Kidney (tissue), 14 donors: ENCODE results near the gene ANKFY1. TPM values are rescaled to one million over a fixed set of nuclear protein-coding genes. Genes with fewer than 3 reads are reported as not detected.

Source experiments
- DNase-seq, 5 donors: peaks; one replicate each; pipeline ENCODE4 v3.0.0-alpha.2; 2013 to 2020
- FAIRE-seq: peaks from 2 replicates; lab custom pipeline; 2012; peaks lifted over from hg19 to GRCh38; lab: Jason Lieb, UNC
- H3K27ac ChIP-seq, 2 donors: one replicate each; pipeline ENCODE4 v1.7.0; 2013; ENCODE audit warnings: low read depth in 2 of 2, low read length in 2 of 2, inconsistent platforms in 1 of 2
- H3K27me3 ChIP-seq: one replicate; pipeline ENCODE4 v1.7.1; 2013; ENCODE audit warnings: low read length, inconsistent platforms; ENCODE audit not compliant: control insufficient read depth, insufficient read depth
- H3K36me3 ChIP-seq, 3 donors: one replicate each; pipeline versions ENCODE4 v1.7.0 to v1.7.1; 2013; ENCODE audit warnings: low read length in 3 of 3, control low read depth in 1 of 3, inconsistent platforms in 1 of 3; ENCODE audit not compliant: insufficient read depth in 3 of 3, control insufficient read depth in 2 of 3
- H3K4me1 ChIP-seq, 3 donors: one replicate each; pipeline versions ENCODE4 v1.7.0 to v1.7.1; 2013; ENCODE audit warnings: low read length in 3 of 3, inconsistent platforms in 1 of 3, low read depth in 1 of 3; ENCODE audit not compliant: control insufficient read depth in 2 of 3, insufficient read depth in 2 of 3
- H3K4me3 ChIP-seq, 3 donors: one replicate each; pipeline versions ENCODE4 v1.7.0 to v1.8.1; 2013; ENCODE audit warnings: low read length in 3 of 3, control low read depth in 1 of 3, inconsistent platforms in 1 of 3
- H3K9ac ChIP-seq, 3 donors: one replicate each; pipeline versions ENCODE4 v1.7.0 to v1.7.1; 2013; ENCODE audit warnings: low read length in 3 of 3, control low read depth in 1 of 3, inconsistent platforms in 1 of 3
- H3K9me3 ChIP-seq, 3 donors: one replicate each; pipeline versions ENCODE4 v1.7.0 to v1.7.1; 2013; ENCODE audit warnings: low read length in 3 of 3, control low read depth in 1 of 3, inconsistent platforms in 1 of 3; ENCODE audit not compliant: control insufficient read depth in 2 of 3, insufficient read depth in 1 of 3
- CTCF ChIP-seq: IDR thresholded peaks from 3 replicates; pipeline ENCODE4 v1.5.1; 2012; ENCODE audit warnings: mild to moderate bottlenecking, moderate library complexity, borderline replicate concordance; ENCODE audit not compliant: insufficient read depth; ENCODE audit errors: extremely low read depth
- intact Hi-C: fragments of 100-400 bp; cut with DNase I; formaldehyde crosslinking; loops from one replicate; pipeline ENCODE4 v1.11.1; 2022
- polyA plus RNA-seq: library from polyadenylated mRNA; stranded (reverse); fragments of 350-450 nt; fragmentation: Illumina TruSeq; extraction: RNeasy Lipid Tissue Mini Kit (QIAGEN cat#74804); gene quantifications from one replicate; pipeline ENCODE4 v1.2.3, GENCODE V29; 2014; ENCODE audit warnings: low read depth, low replicate concordance; ENCODE audit not compliant: insufficient read depth
- total RNA-seq: library from RNA; stranded (reverse); fragmentation: NEBNext Ultra II Directional; extraction: Animal tissue kit (Norgen Biotek cat#: 25700); gene quantifications from one replicate; pipeline ENCODE4 v1.2.1, GENCODE V29; 2021
- donor health status: control.
- donor health status: control.
- donor health status: control.
- donor health status: control.
- donor health status: control.
- donor health status: DM: yes; HTN: yes; CAD: no.
- donor health status: Normal renal cell carcinoma (clear cell type).

Gene ANKFY1
- total and polyA plus RNA-seq, 2 donors from 2014 or later = 10.9 to 61.7 TPM

GRCh38 chr17:4305224-4305623, 41.4 kb upstream of the ANKFY1 start:
- TF ChIP-seq CTCF = no peak
- Histone ChIP-seq H3K9me3 (no peaks in the 10 kb centered on the region), H3K36me3 (peaks cover 0 to 5% (median 0%) of the 10 kb centered on the region in 3 donors), H3K27ac (no peak overlapping the region), H3K9ac (no peak overlapping the region), H3K4me1 (peaks cover 0 to 6% (median 0%) of the 10 kb centered on the region in 3 donors), H3K27me3 (no peaks in the 10 kb centered on the region), H3K4me3 (no peak overlapping the region)
- no peak for FAIRE-seq
- intact Hi-C loops = no loop called here
- DNase-seq = no peak

DNA sequence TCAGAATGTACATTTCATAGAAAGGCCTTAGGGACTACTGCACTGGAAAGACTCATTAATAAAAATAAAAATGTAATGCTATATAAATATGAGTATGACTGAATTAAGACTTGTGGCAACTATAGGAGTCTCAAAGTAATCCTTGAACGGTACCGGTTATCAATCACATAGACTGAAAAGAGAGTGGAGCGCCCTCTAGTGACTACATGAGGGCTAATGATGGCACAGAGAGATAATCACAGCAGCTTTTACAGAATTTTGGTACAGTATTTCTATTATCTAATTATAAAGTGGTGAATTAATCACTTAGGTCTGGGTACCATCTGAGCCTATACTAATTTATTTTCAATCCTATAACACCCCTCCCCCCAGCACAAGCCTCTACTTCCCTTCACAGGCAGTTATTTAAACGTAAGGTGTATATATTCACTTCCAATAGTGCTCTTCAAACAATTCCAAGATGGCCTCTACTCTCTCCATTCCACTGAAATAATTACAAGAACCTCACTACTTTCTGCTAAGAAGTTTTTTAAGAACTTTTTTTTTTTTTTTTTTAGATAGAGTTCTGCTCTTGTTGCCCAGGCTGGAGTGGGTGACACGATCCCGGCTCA, 40.7 kb upstream of the ANKFY1 start:
- peak in 2 of 5 donors; percentile 35 to 61 for DNase-seq
- Histone ChIP-seq H3K4me3 (no peak overlapping the region), H3K27me3 (no peaks in the 10 kb centered on the region), H3K4me1 (no peaks in the 10 kb centered on the region), H3K27ac (no peak overlapping the region), H3K9me3 (no peaks in the 10 kb centered on the region), H3K9ac (no peak overlapping the region), H3K36me3 (peaks cover 0 to 5% (median 0%) of the 10 kb centered on the region in 3 donors)
- intact Hi-C loops = no loop called here
- no peak for FAIRE-seq
- peak; percentile 41 for TF ChIP-seq CTCF

DNA sequence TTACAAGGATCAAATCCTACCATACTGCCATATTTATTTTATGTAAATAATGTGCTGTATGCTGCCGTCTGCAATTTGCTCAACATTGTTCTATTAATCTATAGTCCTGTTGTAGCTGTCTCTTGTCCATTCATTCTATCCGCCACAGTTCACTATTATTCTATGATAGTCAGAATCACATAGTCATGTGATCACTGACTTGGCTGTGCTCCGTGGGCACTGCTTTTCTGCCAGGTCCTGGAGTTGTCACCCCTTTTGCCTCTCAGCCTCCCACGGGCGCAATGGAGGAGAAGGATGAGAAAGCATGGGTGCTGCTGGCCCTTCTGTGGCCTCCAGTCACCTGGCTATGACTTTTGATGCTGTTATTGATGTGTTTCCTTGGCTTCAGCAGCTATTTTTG, 37.3 kb upstream of the ANKFY1 start:
- DNase-seq (no peak), FAIRE-seq (no peak)
- Histone ChIP-seq H3K9ac (no peak overlapping the region), H3K4me1 (no peaks in the 10 kb centered on the region), H3K27ac (no peak overlapping the region), H3K4me3 (no peak overlapping the region), H3K27me3 (no peaks in the 10 kb centered on the region), H3K36me3 (peaks cover 0 to 5% (median 0%) of the 10 kb centered on the region in 3 donors), H3K9me3 (no peaks in the 10 kb centered on the region)
- TF ChIP-seq CTCF = no peak
- intact Hi-C loops = no loop called here
